GM12878 (cell line): ENCODE data around the gene GPR176. TPM values are rescaled to one million over a fixed set of nuclear protein-coding genes. Genes with fewer than 3 reads are reported as not detected.

Experiments
- ATAC-seq: fragments of 200-7000 bp; cut with Tn5 transposase; 3 replicates; pipeline ENCODE4 v1.9.1; 2020; ENCODE audit warnings: mild to moderate bottlenecking, moderate library complexity
- BruUV-seq: library from RNA; stranded (reverse); fragments of 400-500 nt; replicated peaks from 2 replicates; lab custom pipeline; 2021; lab: Mats Ljungman, UMichigan
- CTCF ChIA-PET: fragments of 300-600 bp; sonication (Branson Sonifier 250); formaldehyde crosslinking; extraction: SDS; loops from one replicate; lab custom pipeline; 2021; ENCODE audit warnings: inconsistent platforms; lab: Yijun Ruan, JAX
- POLR2A ChIA-PET: fragments of 350-600 bp; formaldehyde crosslinking; extraction: SDS; loops from one replicate; lab custom pipeline; 2021; ENCODE audit warnings: inconsistent platforms; lab: Charles Lee
- RAD21 ChIA-PET: fragments of 300-600 bp; sonication (Branson Sonifier 250); formaldehyde crosslinking; loops from one replicate; lab custom pipeline; 2023; ENCODE audit warnings: antibody characterized with exemption; ENCODE audit not compliant: unreplicated experiment; lab: Charles Lee
- SMC1A ChIA-PET: fragments of 300-600 bp; sonication (Branson Sonifier 250); formaldehyde crosslinking; loops from one replicate; lab custom pipeline; 2023; ENCODE audit not compliant: unreplicated experiment, uncharacterized antibody; lab: Charles Lee
- DNase-seq: peaks from one replicate; pipeline ENCODE4 v3.0.0-alpha.2; 2011; ENCODE audit warnings: low read depth, low spot score
- FAIRE-seq: peaks from 3 replicates; lab custom pipeline; 2011; peaks lifted over from hg19 to GRCh38; lab: Jason Lieb, UNC
- H2AFZ ChIP-seq: 2 replicates; pipeline ENCODE4 v1.6.0; 2011; ENCODE audit warnings: low read depth, low read length, control low read depth; ENCODE audit not compliant: control insufficient read depth
- H3K27ac ChIP-seq: 2 replicates; pipeline ENCODE4 v1.5.1; 2011; ENCODE audit warnings: control low read depth; ENCODE audit not compliant: control insufficient read depth, insufficient read depth
- H3K27me3 ChIP-seq, 2 experiments: replicated peaks in 1 of 2; 2 replicates each; pipeline versions ENCODE4 v1.6.0 to v1.6.1; 2011; ENCODE audit warnings: low read length in 1 of 2; ENCODE audit not compliant: control insufficient read depth in 2 of 2, insufficient read depth in 2 of 2
- H3K36me3 ChIP-seq, 2 experiments: 2 replicates each; pipeline ENCODE4 v1.5.1; 2011; ENCODE audit warnings: low read length in 1 of 2; ENCODE audit not compliant: control insufficient read depth in 2 of 2, insufficient read depth in 2 of 2
- H3K4me1 ChIP-seq: 2 replicates; pipeline ENCODE4 v1.6.1; 2011; ENCODE audit warnings: mild to moderate bottlenecking, low read length, moderate library complexity, mixed read lengths; ENCODE audit not compliant: control insufficient read depth, insufficient read depth
- H3K4me2 ChIP-seq: 2 replicates; pipeline ENCODE4 v1.6.0; 2011; ENCODE audit warnings: control low read depth; ENCODE audit not compliant: control insufficient read depth, insufficient read depth
- H3K4me3 ChIP-seq: fragments of 200-600 bp; sonication (generic); 2 replicates; pipeline ENCODE4 v1.5.1; 2016
- H3K79me2 ChIP-seq: 2 replicates; pipeline ENCODE4 v1.6.0; 2011; ENCODE audit warnings: low read length; ENCODE audit not compliant: control insufficient read depth, insufficient read depth
- H3K9ac ChIP-seq: 2 replicates; pipeline ENCODE4 v1.8.0; 2011; ENCODE audit warnings: low read length, control low read depth, mixed read lengths; ENCODE audit not compliant: control insufficient read depth, insufficient read depth
- H3K9me3 ChIP-seq: replicated peaks from 3 replicates; pipeline ENCODE4 v1.5.1; 2011; ENCODE audit warnings: mild to moderate bottlenecking, low read length; ENCODE audit not compliant: control insufficient read depth, insufficient read depth
- H4K20me1 ChIP-seq: 2 replicates; pipeline ENCODE4 v1.6.0; 2011; ENCODE audit not compliant: control insufficient read depth, insufficient read depth
- CBFB ChIP-seq: IDR thresholded peaks from 2 replicates; pipeline ENCODE4 v1.6.1; 2016; ENCODE audit warnings: antibody characterized with exemption, low read depth
- EZH2 ChIP-seq: IDR thresholded peaks from 2 replicates; pipeline ENCODE4 v1.6.1; 2012; ENCODE audit warnings: low read depth, mild to moderate bottlenecking, control low read depth, inconsistent platforms, low read length, borderline replicate concordance; ENCODE audit not compliant: control insufficient read depth
- NR2C2 ChIP-seq: IDR thresholded peaks from 2 replicates; pipeline ENCODE4 v1.6.1; 2011; ENCODE audit warnings: borderline replicate concordance, low read depth; ENCODE audit not compliant: control insufficient read depth, insufficient read length
- NR2F1 ChIP-seq: fragments of 450-650 bp; conservative IDR thresholded peaks from 2 replicates; pipeline ENCODE4 v1.6.1; 2017; ENCODE audit warnings: mild to moderate bottlenecking
- RBBP5 ChIP-seq: fragments of 200-600 bp; sonication (generic); conservative IDR thresholded peaks from 2 replicates; pipeline ENCODE4 v1.6.1; 2016
- SREBF1 ChIP-seq: IDR thresholded peaks from 2 replicates; pipeline ENCODE4 v1.6.1; 2012; ENCODE audit warnings: mild to moderate bottlenecking, low read length
- SUPT20H ChIP-seq: IDR thresholded peaks from 2 replicates; pipeline ENCODE4 v1.6.1; 2011; ENCODE audit warnings: low read depth, mild to moderate bottlenecking, low read length, moderate library complexity, borderline replicate concordance; ENCODE audit not compliant: control insufficient read depth
- TCF3 ChIP-seq: IDR thresholded peaks from 2 replicates; pipeline ENCODE4 v1.6.1; 2012; ENCODE audit warnings: low read depth, mild to moderate bottlenecking, low read length, borderline replicate concordance; ENCODE audit not compliant: insufficient read depth
- ZNF622 ChIP-seq: fragments of 450-650 bp; IDR thresholded peaks from 2 replicates; pipeline ENCODE4 v1.6.1; 2017; ENCODE audit warnings: mild to moderate bottlenecking, inconsistent platforms
- WGBS: methylation state at CpG from one replicate; pipeline ENCODE4 v1.1.6; 2016; ENCODE audit warnings: low lambda C conversion rate; ENCODE audit not compliant: insufficient replicate concordance, insufficient coverage; ENCODE audit errors: missing lambda C conversion rate; 5-methylcytosine and 5-hydroxymethylcytosine counted together
- in situ Hi-C: fragments of 300-500 bp; cut with MboI; formaldehyde crosslinking; loops from 9 replicates; pipeline ENCODE4 v1.14.3; 2018; ENCODE audit warnings: mixed read lengths
- intact Hi-C: fragments of 100-400 bp; cut with micrococcal nuclease; formaldehyde crosslinking; loops from one replicate; pipeline ENCODE4 v1.14.2; 2022; ENCODE audit not compliant: unreplicated experiment
- polyA plus RNA-seq, 11 experiments: library from polyadenylated mRNA; depleted of rRNA in 4 of 11; unstranded in 6 of 11; stranded (reverse) in 5 of 11; fragments of >200 nt; fragmentation: Nextera tagmentation in 4 of 11; fragmentation: Illumina TruSeq in 1 of 11; extraction: Ambion mirVana in 4 of 11; extraction: Trizol in 1 of 11; gene quantifications; 1 replicate in 1 of 11; 2 replicates in 10 of 11; pipeline versions ENCODE4 v1.2.1 to v1.2.3, GENCODE V29; 2011 to 2016; ENCODE audit warnings: inconsistent platforms in 2 of 11, missing spikeins in 2 of 11, low read depth in 1 of 11
- total RNA-seq, 4 experiments: library from RNA; depleted of rRNA in 3 of 4; stranded (reverse); fragments of >200 nt in 3 of 4; fragmentation: Illumina TruSeq in 1 of 4; extraction: Trizol in 1 of 4; gene quantifications; 2 replicates each; pipeline versions ENCODE4 v1.2.1 to v1.2.3, GENCODE V29; 2013 to 2021
- TF ChIP-seq, protein P1 (sequence below): IDR thresholded peaks from 2 replicates; pipeline ENCODE4 v1.6.1; 2012; ENCODE audit warnings: mild to moderate bottlenecking, low read depth, low read length
- TF ChIP-seq, protein P2 (sequence below): fragments of 450-650 bp; formaldehyde crosslinking; IDR thresholded peaks from 2 replicates; pipeline ENCODE4 v1.4.0; 2022; ENCODE audit warnings: mild to moderate bottlenecking, moderate library complexity

GPR176 gene
- total and polyA plus RNA-seq, 10 of the 15 experiments (the other 5 are each of a cell fraction or from before 2014, with no cell fraction given), result 0.02 to 0.33 (median 0.16) TPM; not detected in 4

DNA sequence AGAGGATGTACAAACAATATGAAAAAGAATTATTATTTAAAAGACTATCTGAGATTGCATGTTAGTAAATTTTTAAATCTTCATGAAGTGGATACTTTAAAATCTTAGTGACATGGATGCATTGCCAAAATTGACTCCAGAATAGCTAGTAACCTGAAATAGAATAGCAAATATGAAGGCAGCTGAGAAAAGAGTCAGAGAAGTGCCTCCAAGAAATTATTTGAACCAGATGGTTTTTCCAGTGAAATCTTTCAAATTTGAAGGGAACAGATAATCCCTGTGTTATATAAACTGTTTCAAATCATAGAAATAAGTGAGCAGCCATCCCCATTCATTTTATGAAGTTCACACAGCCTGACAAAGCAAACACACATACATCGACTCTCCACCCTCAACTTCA lies 167.1 kb downstream of the GPR176 start:
- 45% methylated on average over 1 of the region's 1 CpG for WGBS
- DNase-seq, result no peak
- no peak overlapping the region for H3K27ac ChIP-seq
- ChIA-PET SMC1A (interaction anchor here (8.5 kb wide), 1 partner anchor 63 kb away, joined by 220 read pairs; no protein-coding TSS in a partner anchor), POLR2A (no interaction called here), RAD21 (interaction anchor here (1.4 kb wide), 1 partner anchor 67 kb away, joined by 8 read pairs; no protein-coding TSS in a partner anchor), CTCF (interaction anchor here (11.4 kb wide), 1 partner anchor 66 kb away, joined by 400 read pairs; no protein-coding TSS in a partner anchor)
- H3K9me3 ChIP-seq, result no peaks in the 10 kb centered on the region
- H3K4me2 ChIP-seq, result no peak overlapping the region
- H2AFZ ChIP-seq, result no peak overlapping the region
- no peak for ATAC-seq
- no peaks in the 10 kb centered on the region for H4K20me1 ChIP-seq
- no peak overlapping the region for H3K4me3 ChIP-seq
- no peaks in the 10 kb centered on the region for H3K27me3 ChIP-seq
- FAIRE-seq, result no peak
- in situ Hi-C loops, result no loop called here
- no peaks in the 10 kb centered on the region for H3K36me3 ChIP-seq
- no TSS peak for BruUV-seq
- H3K9ac ChIP-seq, result no peak overlapping the region
- no peak for TF ChIP-seq CBFB
- H3K4me1 ChIP-seq, result no peaks in the 10 kb centered on the region
- no peaks in the 10 kb centered on the region for H3K79me2 ChIP-seq
- intact Hi-C loops, result loop anchor here (10.0 kb wide), 1 partner anchor 1048 kb away; no protein-coding TSS in a partner anchor

DNA sequence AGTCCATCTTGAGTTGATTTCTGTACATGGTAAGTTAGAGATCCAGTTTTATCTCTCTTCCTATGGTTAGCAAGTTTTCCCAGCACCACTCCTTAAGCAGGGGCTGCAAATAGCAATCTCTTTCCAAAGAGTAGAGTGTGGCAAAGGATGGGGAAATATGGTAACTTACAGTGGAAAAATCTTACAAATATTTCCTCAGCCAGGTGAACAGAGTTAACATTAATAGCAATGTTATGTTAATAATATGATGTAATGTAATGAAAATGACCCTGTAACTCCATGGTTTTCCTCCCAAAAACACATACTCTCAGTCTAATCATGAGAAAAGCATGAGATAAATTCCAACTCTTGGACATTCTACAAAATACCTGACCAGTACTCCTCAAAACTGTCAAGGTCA lies 167.8 kb downstream of the GPR176 start:
- Histone ChIP-seq H3K27ac (no peak overlapping the region), H3K4me3 (no peak overlapping the region), H4K20me1 (no peaks in the 10 kb centered on the region), H2AFZ (no peak overlapping the region), H3K9ac (no peak overlapping the region), H3K4me2 (no peak overlapping the region), H3K27me3 (no peaks in the 10 kb centered on the region), H3K4me1 (no peaks in the 10 kb centered on the region), H3K9me3 (no peaks in the 10 kb centered on the region), H3K36me3 (no peaks in the 10 kb centered on the region), H3K79me2 (no peaks in the 10 kb centered on the region)
- SMC1A ChIA-PET, result interaction anchor here (8.5 kb wide), 1 partner anchor 63 kb away, joined by 220 read pairs; no protein-coding TSS in a partner anchor
- no peak for FAIRE-seq
- POLR2A ChIA-PET, result no interaction called here
- intact Hi-C loops, result loop anchor here (10.0 kb wide), 1 partner anchor 1047 kb away; no protein-coding TSS in a partner anchor
- in situ Hi-C loops, result no loop called here
- BruUV-seq, result no TSS peak
- no peak for ATAC-seq
- RAD21 ChIA-PET, result no interaction called here
- CTCF ChIA-PET, result interaction anchor here (11.4 kb wide), 1 partner anchor 65 kb away, joined by 400 read pairs; no protein-coding TSS in a partner anchor
- DNase-seq, result no peak
- TF ChIP-seq ZNF622 (no peak), SREBF1 (no peak), TCF3 (no peak), NR2F1 (no peak), SUPT20H (no peak), RBBP5 (no peak), NR2C2 (no peak), EZH2 (no peak)
- TF ChIP-seq, protein P1, sequence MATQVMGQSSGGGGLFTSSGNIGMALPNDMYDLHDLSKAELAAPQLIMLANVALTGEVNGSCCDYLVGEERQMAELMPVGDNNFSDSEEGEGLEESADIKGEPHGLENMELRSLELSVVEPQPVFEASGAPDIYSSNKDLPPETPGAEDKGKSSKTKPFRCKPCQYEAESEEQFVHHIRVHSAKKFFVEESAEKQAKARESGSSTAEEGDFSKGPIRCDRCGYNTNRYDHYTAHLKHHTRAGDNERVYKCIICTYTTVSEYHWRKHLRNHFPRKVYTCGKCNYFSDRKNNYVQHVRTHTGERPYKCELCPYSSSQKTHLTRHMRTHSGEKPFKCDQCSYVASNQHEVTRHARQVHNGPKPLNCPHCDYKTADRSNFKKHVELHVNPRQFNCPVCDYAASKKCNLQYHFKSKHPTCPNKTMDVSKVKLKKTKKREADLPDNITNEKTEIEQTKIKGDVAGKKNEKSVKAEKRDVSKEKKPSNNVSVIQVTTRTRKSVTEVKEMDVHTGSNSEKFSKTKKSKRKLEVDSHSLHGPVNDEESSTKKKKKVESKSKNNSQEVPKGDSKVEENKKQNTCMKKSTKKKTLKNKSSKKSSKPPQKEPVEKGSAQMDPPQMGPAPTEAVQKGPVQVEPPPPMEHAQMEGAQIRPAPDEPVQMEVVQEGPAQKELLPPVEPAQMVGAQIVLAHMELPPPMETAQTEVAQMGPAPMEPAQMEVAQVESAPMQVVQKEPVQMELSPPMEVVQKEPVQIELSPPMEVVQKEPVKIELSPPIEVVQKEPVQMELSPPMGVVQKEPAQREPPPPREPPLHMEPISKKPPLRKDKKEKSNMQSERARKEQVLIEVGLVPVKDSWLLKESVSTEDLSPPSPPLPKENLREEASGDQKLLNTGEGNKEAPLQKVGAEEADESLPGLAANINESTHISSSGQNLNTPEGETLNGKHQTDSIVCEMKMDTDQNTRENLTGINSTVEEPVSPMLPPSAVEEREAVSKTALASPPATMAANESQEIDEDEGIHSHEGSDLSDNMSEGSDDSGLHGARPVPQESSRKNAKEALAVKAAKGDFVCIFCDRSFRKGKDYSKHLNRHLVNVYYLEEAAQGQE, result no peak
- TF ChIP-seq, protein P2, sequence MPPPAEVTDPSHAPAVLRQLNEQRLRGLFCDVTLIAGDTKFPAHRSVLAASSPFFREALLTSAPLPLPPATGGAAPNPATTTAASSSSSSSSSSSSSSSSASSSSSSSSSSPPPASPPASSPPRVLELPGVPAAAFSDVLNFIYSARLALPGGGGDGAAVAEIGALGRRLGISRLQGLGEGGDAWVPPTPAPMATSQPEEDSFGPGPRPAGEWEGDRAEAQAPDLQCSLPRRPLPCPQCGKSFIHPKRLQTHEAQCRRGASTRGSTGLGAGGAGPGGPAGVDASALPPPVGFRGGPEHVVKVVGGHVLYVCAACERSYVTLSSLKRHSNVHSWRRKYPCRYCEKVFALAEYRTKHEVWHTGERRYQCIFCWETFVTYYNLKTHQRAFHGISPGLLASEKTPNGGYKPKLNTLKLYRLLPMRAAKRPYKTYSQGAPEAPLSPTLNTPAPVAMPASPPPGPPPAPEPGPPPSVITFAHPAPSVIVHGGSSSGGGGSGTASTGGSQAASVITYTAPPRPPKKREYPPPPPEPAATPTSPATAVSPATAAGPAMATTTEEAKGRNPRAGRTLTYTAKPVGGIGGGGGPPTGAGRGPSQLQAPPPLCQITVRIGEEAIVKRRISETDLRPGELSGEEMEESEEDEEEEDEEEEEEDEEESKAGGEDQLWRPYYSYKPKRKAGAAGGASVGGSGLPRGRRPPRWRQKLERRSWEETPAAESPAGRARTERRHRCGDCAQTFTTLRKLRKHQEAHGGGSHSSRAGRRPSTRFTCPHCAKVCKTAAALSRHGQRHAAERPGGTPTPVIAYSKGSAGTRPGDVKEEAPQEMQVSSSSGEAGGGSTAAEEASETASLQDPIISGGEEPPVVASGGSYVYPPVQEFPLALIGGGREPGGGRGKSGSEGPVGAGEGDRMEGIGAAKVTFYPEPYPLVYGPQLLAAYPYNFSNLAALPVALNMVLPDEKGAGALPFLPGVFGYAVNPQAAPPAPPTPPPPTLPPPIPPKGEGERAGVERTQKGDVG (CRISPR knock-in tag), result no peak
